Activated CD8-positive, alpha-beta memory T cell treated with anti-CD3 and anti-CD28 coated beads, Interleukin-2, amount 50 U/mL, for 48 hours (primary cell): ENCODE results near the gene CSPG4.
"Not testable (repeated sequence)": the region's sequence is repeated elsewhere in the genome, so short reads cannot be mapped to it uniquely, and the experiment has no call there.

Experiments
- DNase-seq: peaks from one replicate; pipeline ENCODE4 v3.0.0-alpha.2; 2020

The CSPG4 gene

GRCh38 chr15:75739791-75740190, 27.1 kb upstream of the CSPG4 start:
- DNase-seq = no peak

DNA sequence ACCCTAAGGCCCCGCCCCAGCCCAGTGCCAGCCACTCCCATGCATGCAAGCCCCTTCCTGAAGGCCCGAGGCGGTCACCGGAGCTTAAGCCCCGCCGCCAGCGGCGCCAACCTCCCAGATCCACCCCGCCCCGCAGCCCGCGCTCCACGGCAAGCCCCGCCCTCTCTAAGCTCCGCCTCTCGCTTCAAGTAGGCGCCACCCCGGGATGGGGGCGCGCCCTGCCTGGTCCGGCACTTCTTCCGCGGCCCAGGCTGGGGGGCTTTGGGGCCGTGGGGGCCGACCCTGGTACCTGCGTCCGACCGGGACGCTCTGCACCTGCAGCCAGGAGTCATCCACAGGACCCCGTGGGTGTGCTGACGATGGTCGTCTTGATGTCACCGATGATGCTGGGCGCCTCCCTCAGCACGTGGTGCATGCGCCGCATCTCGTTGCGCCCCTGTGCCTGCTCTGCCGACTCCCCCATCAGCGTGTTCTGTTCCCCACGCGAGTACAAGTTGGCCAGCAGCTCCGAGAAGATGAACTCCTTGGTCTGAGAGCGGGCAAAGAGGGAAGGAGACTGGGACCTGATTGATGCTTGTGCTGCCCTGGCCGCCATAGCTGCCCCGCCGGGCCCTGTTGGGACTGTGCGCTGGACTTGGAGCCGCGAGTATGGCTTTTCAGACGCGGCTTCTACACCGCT, 26.1 kb upstream of the CSPG4 start:
- peak; percentile 93 for DNase-seq

GRCh38 chr15:75738014-75738646, 25.5 kb upstream of the CSPG4 start:
- DNase-seq = peak; percentile 56

DNA sequence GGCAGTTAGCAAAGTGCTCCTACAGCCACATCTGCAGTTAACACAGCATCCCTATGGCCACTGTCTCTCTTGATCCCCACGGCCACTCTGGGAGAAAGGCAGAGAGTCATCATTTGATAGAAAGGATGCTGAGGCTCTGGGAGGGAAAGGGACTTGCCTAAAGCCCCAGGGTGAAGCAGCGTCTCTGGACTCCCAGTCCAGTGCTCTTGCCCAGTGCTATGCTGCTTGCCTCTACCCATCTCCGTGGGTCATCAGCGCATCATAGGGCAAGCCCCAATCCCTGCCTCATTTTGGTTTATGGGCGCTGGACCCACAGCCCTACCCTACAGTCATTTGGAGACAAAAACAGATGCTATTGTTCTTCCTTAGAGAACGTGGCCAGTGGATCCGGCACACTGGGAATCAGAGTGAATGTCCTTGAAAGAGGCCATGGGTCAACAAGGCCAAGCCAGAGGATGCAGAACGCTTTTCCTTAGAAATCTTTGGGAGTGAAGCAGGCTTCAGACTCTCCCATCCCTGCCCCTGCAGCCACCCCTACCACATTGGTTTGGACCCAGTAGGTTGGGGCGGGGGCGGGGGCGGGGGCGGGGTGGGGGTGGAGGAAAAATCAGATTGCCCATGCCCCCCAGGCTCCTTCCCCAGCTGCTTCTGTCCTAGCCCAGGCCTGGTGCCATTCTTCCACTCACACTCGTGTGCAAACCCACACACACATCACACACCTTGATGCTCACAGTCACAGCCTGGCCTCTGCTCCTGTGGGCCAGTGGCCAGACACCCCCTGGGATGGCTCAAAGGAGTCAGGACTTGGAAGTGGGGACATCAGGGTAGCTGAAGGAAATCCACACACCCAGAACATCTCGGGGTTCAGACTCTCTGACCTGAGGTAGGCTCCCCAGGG, 24.7 kb upstream of the CSPG4 start:
- not testable (repeated sequence) for DNase-seq

DNA sequence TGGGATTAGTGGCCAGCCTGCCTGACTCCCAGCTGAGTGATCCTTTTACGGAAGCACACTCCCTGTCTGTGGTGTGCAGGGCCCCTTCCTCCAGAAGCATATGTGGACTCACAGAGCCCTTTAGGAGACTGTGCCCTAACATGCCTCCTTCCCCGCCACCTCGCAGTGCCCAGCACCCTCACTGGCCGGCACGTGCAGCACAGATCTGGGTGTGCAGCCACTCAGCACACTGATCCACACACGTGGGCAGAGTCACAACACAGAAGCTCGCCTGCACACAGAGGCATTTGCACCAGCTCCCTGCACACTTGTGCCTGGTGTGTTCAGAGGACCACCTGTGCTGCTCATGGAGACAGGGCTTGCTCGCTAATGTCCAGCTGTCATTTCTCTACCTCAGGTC, 23.6 kb upstream of the CSPG4 start:
- DNase-seq = no peak

- not testable (repeated sequence) for DNase-seq
Measured at GRCh38 chr15:75734861-75735760, 22.5 kb upstream of the CSPG4 start.

GRCh38 chr15:75733761-75734651, 21.4 kb upstream of the CSPG4 start:
- no peak for DNase-seq

DNA sequence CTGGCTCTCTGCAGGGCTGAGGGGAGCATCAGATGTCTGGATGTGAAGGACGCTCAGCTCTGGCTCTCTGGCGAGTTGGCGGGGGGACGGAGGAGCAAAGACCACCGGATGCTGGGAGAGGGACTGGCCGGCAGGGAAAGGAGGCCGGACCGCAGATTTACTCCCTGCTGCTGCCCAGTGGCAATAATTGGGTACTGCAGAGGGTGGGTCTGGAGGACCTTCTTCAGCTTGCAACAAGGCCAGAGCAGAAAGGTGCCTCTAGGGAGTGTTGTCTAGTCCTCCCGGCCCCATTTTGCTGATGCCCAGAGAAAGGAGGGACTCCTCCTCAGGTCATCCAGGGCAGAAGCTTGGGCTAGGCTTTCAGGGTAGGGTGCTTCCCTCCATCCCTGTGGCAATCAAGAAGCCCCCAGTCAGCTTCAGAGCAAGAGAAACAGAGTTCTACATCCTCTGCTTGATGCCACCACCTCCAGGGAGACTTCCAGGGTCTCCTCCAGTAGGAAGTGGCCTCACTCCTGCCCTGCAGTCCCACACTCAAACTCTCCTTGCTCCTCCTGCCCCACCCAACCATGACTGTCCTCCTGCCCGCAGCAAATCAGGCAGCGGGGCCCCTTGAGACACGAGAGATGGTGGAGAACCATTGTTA, 20.3 kb upstream of the CSPG4 start:
- peak; percentile 77 for DNase-seq

DNA sequence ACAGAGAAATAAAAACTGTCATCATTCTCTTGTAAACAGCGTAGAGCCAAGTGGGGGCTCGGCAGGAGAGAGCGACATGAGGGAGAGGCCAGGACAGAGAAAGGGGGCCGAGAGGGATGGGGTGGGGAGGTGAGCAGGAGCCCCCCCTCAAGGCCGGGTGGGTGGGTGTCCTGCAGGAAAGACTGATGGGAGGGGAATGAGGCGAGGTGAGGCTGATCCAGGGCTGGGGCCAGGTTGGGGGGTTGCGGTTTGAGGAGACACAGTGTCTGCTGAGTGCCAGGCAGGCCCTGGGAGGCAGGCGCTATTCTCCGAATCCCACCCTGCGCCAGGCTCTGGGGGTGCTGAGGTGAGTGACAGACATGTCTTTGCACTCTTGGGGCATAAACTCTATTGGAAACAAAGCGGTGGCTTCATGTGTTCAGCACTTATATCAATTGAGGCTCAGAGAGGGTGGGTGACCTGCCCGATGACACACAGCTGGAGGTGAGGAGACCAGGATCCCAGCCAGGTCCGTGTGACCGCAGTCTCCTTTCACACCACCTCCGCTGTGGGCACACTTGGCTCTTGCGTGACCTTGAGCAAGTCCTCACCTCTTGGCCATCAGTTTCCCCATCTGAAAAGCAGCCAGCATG, 19.6 kb upstream of the CSPG4 start:
- DNase-seq = no peak

- DNase-seq = no peak
Measured at GRCh38 chr15:75731248-75732151, 18.9 kb upstream of the CSPG4 start.

GRCh38 chr15:75730376-75731247, 18.0 kb upstream of the CSPG4 start:
- not testable (repeated sequence) for DNase-seq

DNA sequence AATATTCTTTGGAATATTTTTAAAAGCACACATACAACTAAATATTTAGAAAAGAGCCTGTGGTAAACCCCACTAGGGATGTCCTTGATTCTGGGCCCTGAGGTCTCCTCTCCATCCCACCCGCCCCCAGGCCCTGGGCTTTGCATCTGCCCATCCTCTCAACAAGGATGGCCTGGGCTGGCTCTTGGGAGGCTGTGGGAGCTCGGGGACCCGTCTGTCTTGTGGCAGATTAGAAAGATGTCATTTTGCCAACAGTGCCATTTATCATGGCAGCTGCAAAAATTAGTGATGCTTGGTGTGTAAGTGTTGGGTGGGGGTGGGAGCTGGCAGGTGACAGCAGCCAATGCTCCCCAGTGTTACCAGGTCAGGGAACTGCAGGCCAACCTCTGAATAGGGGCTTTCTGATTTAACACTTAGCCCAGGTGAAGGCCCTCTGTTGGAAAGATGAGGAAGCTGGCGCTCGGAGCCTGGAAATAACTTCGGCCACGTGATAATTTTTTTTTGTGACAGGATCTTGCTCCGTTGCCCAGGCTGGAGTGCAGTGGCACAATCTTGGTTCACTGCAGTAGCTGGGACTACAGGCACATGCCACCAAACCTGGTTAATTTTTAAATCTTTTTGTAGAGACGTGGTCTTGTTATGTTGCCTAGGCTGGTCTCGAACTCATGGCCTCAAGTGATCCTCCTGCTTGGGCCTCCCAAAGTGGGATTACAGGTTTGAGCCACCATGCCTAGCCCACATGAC, 16.9 kb upstream of the CSPG4 start:
- no peak for DNase-seq

DNA sequence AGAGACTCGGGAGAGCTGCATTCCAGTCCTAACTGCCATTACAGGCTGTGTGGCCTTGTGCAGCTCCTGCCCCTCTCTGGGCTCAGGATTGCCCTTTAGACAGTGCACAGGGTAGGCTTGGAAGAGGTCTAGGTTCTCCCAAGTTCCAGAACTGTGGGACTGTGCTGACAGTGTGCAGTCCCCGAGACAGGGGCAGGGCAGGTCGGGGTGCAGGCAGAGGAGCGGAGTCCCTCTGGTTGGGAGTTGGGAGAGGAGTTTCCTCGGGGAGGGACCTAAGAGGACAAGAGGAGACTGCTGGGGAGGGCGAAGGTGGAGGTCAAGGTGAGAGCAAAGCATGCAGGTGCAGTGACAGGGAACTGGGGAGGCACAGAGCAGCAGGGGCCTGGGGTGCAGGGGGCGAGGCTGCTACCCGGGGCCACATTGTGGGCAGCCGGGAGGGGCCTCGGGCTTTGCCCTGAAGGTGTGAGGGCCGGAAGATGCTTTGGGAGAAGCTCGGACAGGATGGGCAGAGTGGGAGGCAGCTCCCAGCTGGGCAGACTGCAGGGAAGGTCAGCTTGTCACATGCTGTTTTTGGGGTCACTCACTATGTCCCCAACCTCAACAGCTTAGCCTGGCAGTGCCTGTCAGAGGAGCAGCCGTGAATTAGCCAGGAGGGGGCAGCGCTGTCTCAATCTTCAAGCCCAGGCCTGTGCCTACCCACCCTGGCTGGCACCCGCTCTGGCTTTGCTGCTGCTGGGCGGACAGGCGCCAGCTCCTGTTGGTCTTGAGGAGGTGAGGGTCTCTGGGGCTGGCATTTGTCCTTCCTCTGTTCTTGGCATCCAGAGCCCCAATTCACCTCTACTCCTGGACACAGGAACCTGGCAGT, 15.4 kb upstream of the CSPG4 start:
- peak; percentile 84 for DNase-seq

- no peak for DNase-seq
Measured at GRCh38 chr15:75727031-75727531, 14.4 kb upstream of the CSPG4 start.

DNA sequence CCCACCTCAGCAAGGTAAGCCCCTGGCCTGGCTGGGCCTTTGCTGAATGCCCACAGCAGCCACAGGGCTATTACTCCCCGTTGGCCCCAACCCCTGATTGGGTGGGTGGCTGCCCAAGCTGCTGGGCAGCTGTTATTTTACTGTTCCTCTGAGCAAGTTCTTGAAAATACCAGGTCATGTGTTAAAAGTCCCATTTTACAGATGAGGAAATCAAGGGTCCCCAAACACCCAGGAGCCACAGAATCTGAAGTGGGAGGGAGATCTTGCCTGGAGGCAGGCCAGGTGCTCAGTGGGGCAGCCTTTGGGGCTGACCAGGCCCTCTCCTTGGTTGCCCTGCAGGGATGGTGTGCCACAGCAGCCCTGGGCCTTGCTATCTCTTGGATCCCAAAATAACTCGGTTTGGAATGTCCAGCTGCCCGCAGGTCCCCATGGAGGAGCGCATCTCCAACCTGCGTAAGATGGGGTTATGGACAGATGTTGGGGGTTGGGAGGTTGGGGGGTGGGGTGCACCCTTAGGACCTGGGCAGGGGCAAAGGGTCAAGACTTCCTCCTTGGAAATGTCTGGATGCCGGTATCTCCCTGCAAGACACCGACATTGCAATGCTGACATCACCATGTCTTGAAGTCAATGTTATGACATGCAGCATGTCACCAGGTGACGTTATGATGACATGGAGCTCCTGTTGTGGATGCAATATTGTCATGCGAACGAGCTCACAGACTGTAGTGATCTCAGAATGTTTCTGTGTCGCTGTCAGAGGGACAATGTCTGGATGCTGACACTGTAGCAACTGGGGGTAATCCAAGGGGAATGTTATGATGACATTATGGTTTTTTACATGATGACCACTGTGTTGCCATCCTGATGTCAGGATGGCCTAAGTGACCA, 13.3 kb upstream of the CSPG4 start:
- no peak for DNase-seq
